ENCODE data around the gene THBS1.
A peak's percentile ranks its signal among the peaks of the same experiment; 100 is the strongest.

THBS1 gene

DNA sequence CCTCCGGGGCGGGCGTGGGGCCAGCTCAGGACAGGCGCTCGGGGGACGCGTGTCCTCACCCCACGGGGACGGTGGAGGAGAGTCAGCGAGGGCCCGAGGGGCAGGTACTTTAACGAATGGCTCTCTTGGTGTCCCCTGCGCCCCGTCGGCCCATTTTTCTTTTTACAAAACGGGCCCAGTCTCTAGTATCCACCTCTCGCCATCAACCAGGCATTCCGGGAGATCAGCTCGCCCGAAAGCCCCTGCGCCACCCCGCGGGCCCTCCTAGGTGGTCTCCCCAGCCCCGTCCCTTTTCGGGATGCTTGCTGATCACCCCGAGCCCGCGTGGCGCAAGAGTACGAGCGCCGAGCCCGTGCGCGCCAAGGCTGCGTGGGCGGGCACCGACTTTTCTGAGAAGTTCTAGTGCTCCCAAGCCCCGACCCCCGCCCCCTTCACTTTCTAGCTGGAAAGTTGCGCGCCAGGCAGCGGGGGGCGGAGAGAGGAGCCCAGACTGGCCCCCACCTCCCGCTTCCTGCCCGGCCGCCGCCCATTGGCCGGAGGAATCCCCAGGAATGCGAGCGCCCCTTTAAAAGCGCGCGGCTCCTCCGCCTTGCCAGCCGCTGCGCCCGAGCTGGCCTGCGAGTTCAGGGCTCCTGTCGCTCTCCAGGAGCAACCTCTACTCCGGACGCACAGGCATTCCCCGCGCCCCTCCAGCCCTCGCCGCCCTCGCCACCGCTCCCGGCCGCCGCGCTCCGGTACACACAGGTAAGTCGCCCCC is at the start of gene THBS1:
Gene THBS1, plus strand, starts transcription at position 595 of the 757 bp plus-strand sequence. CDS start 779 bp downstream, outside the sequence.
- TF ChIP-seq Cebpa-rat (IDR thresholded peaks at IDR 0.05), result no peak
- Histone ChIP-seq H3K27ac (no peak within 1 kb of the TSS), H3K27me3 (peaks cover 37% of the 10 kb centered on the region), H3K4me2 (peak within 1 kb of the TSS; percentile 84), H3K4me3 (peak within 1 kb of the TSS; percentile 63), H3K36me3 (no peaks in the 10 kb centered on the region), H3K9ac (no peak within 1 kb of the TSS), H4K20me1 (peaks cover 9% of the 10 kb centered on the region; the same call in 1 of the 2 replicates), H3K9me3 (no peaks in the 10 kb centered on the region), H3K4me1 (peaks cover 8% of the 10 kb centered on the region; the same call in 1 of the 2 replicates)

DNA sequence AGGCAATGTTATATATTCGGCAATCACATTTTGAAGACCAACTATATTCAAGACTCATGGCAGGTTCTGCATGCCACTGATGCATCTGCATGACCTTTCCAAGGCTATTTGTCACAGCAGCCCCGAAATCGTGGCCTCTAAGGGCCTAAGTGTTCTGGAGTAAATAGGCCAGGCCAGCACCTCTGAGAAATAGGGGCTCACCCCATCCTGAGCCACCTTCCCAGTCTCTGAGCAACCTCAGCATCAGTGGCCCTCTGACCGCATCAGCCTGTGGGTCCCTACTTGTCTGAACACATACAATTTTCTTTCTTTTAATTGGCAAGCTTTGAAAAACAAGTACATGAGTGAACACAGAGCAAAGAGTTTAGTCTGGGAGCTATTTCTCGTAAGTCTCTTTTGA is 45.9 kb upstream of the THBS1 start:
- Histone ChIP-seq H3K9me3 (no peaks in the 10 kb centered on the region), H4K20me1 (no peaks in the 10 kb centered on the region), H3K27ac (no peak overlapping the region), H3K27me3 (no peaks in the 10 kb centered on the region), H3K4me1 (peaks cover under 1% of the 10 kb centered on the region; the same call in 1 of the 2 replicates), H3K4me2 (no peak overlapping the region), H3K9ac (no peak overlapping the region), H3K4me3 (no peak overlapping the region), H3K36me3 (no peaks in the 10 kb centered on the region)
- no peak for TF ChIP-seq Cebpa-rat (IDR thresholded peaks at IDR 0.05)

DNA sequence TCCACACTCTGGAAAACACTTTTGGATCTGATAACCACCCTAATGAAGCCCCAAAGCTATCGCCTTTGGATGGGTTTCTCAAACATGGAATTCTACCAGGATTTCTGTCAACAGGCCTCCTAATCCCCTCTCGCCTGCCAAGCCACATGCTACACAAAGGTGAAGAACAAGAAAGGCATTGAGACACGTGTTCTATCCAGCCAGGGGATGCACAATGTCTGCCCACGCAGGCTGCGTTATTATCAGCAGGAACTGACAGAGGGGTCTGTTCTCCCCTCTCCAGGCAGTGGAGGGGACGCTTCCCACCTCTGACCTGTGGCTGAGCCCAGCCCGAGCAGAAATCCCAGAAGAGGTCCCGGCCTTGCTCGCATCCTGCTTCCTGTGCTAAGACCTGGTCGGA is 45.4 kb upstream of the THBS1 start:
- Histone ChIP-seq H3K9me3 (no peaks in the 10 kb centered on the region), H3K27ac (no peak overlapping the region), H4K20me1 (no peaks in the 10 kb centered on the region), H3K36me3 (no peaks in the 10 kb centered on the region), H3K4me3 (no peak overlapping the region), H3K27me3 (no peaks in the 10 kb centered on the region), H3K4me1 (peaks cover 5% of the 10 kb centered on the region; the same call in 1 of the 2 replicates), H3K9ac (no peak overlapping the region), H3K4me2 (no peak overlapping the region)
- TF ChIP-seq Cebpa-rat (IDR thresholded peaks at IDR 0.05), result no peak

DNA sequence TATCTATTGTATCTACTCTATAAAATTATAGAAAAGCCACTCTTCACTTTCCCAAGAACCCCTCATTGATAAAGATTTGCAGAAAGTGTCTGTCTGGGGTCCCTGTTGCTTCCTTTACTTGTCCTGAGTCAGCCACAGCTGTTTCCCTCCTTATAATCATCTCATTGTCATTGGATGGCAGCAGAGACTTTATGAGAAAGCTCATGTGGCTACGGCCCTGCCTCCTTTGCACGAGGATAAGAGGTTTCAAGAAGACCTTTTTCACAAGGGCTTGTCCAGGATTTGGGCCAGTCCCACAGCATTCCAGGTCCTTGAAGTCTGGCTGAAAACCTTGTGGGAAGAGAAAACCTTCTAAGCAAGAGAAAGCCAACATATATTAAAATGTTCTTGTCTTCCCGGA is 41.9 kb upstream of the THBS1 start:
- no peak for TF ChIP-seq Cebpa-rat (IDR thresholded peaks at IDR 0.05)
- Histone ChIP-seq H3K4me3 (no peak overlapping the region), H3K4me2 (no peak overlapping the region), H3K4me1 (peaks cover 7% of the 10 kb centered on the region; the same call in 1 of the 2 replicates), H3K9me3 (no peaks in the 10 kb centered on the region), H3K36me3 (no peaks in the 10 kb centered on the region), H3K9ac (no peak overlapping the region), H3K27ac (no peak overlapping the region), H4K20me1 (no peaks in the 10 kb centered on the region), H3K27me3 (no peaks in the 10 kb centered on the region)

DNA sequence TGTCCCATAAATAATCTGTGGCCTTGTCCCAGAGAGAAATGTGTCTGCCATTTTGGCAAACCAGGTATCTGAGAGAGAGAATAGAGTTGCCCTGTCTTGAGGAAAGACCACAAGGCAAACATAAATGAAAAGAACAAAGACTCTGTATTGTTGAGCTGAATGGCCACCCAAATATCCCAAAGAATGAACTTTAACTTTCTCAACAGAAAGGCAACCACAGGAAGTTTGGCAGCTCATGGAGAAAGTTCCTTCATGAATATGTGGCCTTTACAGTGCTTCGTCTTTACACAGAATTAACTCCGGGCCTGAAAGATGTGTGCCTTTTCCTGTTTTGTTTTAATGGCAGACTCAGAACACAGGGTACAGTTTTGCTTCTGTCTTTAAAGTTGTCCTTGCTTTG is 41.4 kb upstream of the THBS1 start:
- Histone ChIP-seq H3K4me1 (peaks cover 7% of the 10 kb centered on the region; the same call in 1 of the 2 replicates), H3K4me3 (no peak overlapping the region), H3K9ac (no peak overlapping the region), H3K27me3 (no peaks in the 10 kb centered on the region), H3K27ac (no peak overlapping the region), H3K36me3 (no peaks in the 10 kb centered on the region), H3K4me2 (no peak overlapping the region), H3K9me3 (no peaks in the 10 kb centered on the region), H4K20me1 (no peaks in the 10 kb centered on the region)
- TF ChIP-seq Cebpa-rat (IDR thresholded peaks at IDR 0.05), result no peak

DNA sequence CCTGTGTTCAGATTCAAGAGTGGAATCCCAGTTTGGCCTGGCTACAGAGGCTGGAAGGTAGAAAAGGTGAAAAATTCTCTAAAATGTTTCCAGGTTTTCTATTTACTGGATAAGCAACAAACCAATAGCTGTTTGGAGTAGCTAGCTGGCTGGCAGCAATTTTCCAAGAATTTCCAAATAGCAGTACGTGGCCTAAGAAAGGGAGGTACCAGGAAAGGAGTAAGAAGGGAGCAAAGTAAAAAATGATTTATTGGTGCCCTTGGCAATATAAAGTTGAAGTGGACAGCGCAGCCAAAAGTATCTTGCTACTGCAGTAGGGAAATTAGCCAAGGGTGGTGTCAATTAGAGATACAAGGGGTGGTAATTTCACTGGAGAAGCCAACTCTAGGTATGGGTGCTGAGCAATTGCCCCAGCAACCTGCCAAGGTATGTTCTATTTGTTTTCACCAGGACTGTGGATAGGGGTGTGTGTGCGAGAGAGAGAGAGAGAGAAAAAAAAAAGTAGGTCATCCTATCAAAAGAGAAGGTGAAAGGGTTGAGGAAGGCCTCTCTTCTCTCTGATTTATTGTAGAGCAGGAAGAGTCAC is 40.8 kb upstream of the THBS1 start:
- H3K27me3 ChIP-seq, result no peaks in the 10 kb centered on the region

DNA sequence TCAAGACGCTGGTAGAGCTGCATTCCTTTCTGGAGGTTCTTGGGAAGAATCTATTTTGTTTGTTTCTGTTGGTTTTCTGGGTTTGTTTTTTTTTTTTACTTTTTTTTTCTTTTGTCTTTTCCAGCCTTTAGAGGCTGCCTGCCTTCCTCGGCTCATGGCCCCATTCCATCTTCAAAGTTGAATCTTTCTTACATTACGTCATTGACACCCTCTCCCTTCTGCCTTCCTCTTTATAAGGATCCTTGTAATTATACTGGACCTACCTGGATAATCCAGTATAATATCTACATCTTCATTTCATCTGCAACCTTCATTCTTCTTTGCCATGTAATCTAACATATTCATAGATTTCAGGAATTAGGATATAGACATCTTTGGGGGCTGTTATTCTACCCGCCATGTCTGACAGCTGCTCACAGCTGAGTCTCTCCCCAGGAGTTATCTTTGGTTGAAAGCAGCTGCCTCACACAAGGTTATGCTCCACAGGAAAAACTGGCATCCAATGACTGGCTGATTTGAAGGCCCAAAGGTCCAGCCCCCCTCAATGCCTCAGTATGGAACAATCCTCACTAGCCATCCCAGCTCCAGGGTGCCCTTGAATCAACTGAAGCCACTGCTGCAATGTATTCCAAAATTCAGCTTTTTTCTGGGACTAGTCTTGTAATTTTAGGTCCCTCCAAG is 38.4 kb upstream of the THBS1 start:
- no peaks in the 10 kb centered on the region for H3K36me3 ChIP-seq

More for the DNA sequence above, 40.8 kb upstream of the THBS1 start:
- Histone ChIP-seq H3K4me2 (peak overlapping the region; percentile 0; the same call in 1 of the 2 replicates), H3K36me3 (no peaks in the 10 kb centered on the region), H4K20me1 (no peaks in the 10 kb centered on the region), H3K9ac (no peak overlapping the region), H3K9me3 (no peaks in the 10 kb centered on the region), H3K4me1 (peaks cover 7% of the 10 kb centered on the region; the same call in 1 of the 2 replicates), H3K27ac (no peak overlapping the region), H3K4me3 (no peak overlapping the region)
- TF ChIP-seq Cebpa-rat (IDR thresholded peaks at IDR 0.05), result no peak

DNA sequence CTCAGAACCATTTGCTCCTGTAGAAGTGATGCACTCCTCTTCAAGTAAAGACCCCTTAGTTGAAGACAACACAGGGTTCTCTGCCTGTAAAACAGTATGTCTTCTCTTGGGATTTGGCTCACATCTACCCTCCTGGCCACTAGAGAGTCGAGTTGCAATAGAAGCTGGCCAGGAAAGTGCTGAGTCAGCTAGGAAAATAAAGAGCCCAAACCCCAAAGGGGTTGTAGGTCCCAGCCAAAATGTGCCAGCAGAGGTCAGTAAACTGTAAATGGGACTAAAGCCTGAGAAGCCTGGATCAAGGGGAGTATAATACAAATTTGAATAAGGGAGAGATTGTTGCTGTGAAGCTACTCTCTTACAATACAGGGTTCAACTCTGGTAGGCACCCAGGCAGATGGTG is 37.2 kb upstream of the THBS1 start:
- Histone ChIP-seq H3K4me1 (peaks cover 7% of the 10 kb centered on the region; the same call in 1 of the 2 replicates), H3K36me3 (no peaks in the 10 kb centered on the region), H3K9ac (no peak overlapping the region), H3K4me3 (no peak overlapping the region), H3K4me2 (no peak overlapping the region), H3K27ac (no peak overlapping the region), H4K20me1 (no peaks in the 10 kb centered on the region), H3K9me3 (no peaks in the 10 kb centered on the region), H3K27me3 (no peaks in the 10 kb centered on the region)
- no peak for TF ChIP-seq Cebpa-rat (IDR thresholded peaks at IDR 0.05)

More for the DNA sequence above, 38.4 kb upstream of the THBS1 start:
- Histone ChIP-seq H3K9ac (no peak overlapping the region), H3K27ac (no peak overlapping the region), H3K4me3 (no peak overlapping the region), H3K4me2 (no peak overlapping the region), H3K9me3 (no peaks in the 10 kb centered on the region), H4K20me1 (no peaks in the 10 kb centered on the region), H3K27me3 (no peaks in the 10 kb centered on the region), H3K4me1 (peaks cover 7% of the 10 kb centered on the region; the same call in 1 of the 2 replicates)
- TF ChIP-seq Cebpa-rat (IDR thresholded peaks at IDR 0.05), result no peak

DNA sequence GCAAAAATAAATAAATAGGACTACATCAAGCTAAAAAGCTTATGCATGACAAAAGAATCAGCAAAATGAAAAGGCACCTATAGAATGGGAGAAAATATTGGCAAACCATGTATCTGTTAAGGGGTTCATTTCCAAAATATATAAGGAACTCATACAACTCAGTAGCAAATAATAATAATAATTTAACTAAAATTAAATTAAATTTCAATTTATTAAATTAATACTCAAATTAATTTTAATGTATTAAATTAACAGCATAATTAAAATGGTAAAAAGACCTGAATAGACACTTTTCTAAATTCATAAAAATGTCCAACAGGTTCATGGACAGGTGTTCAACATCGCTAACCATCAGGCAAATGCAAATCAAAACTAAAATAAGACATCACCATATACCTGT is 34.0 kb upstream of the THBS1 start:
- no peak for TF ChIP-seq Cebpa-rat (IDR thresholded peaks at IDR 0.05)
- Histone ChIP-seq H4K20me1 (no peaks in the 10 kb centered on the region), H3K9ac (no peak overlapping the region), H3K36me3 (no peaks in the 10 kb centered on the region), H3K4me3 (no peak overlapping the region), H3K4me1 (no peaks in the 10 kb centered on the region), H3K27ac (no peak overlapping the region), H3K9me3 (no peaks in the 10 kb centered on the region), H3K27me3 (no peaks in the 10 kb centered on the region), H3K4me2 (no peak overlapping the region)

DNA sequence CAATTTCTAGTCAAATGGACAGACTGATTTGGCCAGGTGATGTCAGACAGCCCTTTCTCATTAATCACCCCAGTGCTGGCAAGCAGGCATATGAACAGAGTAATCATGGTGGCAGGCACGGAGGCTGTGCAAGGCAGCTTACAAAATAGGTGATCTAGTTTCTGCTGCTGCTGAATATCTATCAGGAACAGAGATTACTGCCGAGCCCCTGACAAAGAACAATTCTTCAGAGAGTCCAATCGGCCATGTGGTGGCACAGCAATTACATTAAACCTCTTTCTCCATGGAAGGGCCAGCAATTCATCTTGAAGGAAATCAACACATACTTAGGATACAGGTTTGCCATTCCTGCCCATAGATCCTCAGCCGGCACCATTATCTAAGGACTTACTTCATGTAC is 32.3 kb upstream of the THBS1 start:
- H4K20me1 ChIP-seq, result no peaks in the 10 kb centered on the region
- no peak overlapping the region for H3K4me3 ChIP-seq
- no peaks in the 10 kb centered on the region for H3K4me1 ChIP-seq
- no peak overlapping the region for H3K9ac ChIP-seq
- no peaks in the 10 kb centered on the region for H3K9me3 ChIP-seq
- H3K27me3 ChIP-seq, result no peaks in the 10 kb centered on the region
- no peak for TF ChIP-seq Cebpa-rat (IDR thresholded peaks at IDR 0.05)
- H3K36me3 ChIP-seq, result no peaks in the 10 kb centered on the region
- no peak overlapping the region for H3K4me2 ChIP-seq
- no peak overlapping the region for H3K27ac ChIP-seq

Measured in BLaER1 (cell line).